Skeletal muscle tissue (tissue), 4 donors: ENCODE data around the gene ORM2. TPM values are rescaled to one million over a fixed set of nuclear protein-coding genes. Genes with fewer than 3 reads are reported as not detected.

ENCODE experiments used
- H3K27ac ChIP-seq: one replicate; pipeline ENCODE4 v1.7.0; 2013; ENCODE audit warnings: mild to moderate bottlenecking, low read depth, low read length, inconsistent platforms
- H3K27me3 ChIP-seq, 3 donors: one replicate each; pipeline ENCODE4 v1.7.0; 2013; ENCODE audit warnings: low read length in 3 of 3; ENCODE audit not compliant: control insufficient read depth in 3 of 3, insufficient read depth in 3 of 3
- H3K36me3 ChIP-seq, 3 donors: one replicate each; pipeline ENCODE4 v1.7.0; 2013; ENCODE audit warnings: low read length in 3 of 3; ENCODE audit not compliant: control insufficient read depth in 3 of 3, insufficient read depth in 3 of 3
- H3K4me1 ChIP-seq, 3 donors: one replicate each; pipeline ENCODE4 v1.7.0; 2013; ENCODE audit warnings: low read length in 3 of 3, mild to moderate bottlenecking in 3 of 3; ENCODE audit not compliant: control insufficient read depth in 3 of 3, insufficient read depth in 3 of 3
- H3K4me3 ChIP-seq, 3 donors: one replicate each; pipeline ENCODE4 v1.7.0; 2013; ENCODE audit warnings: low read length in 3 of 3
- H3K9ac ChIP-seq, 3 donors: one replicate each; pipeline ENCODE4 v1.7.0; 2013; ENCODE audit warnings: low read length in 3 of 3, mild to moderate bottlenecking in 3 of 3, moderate library complexity in 2 of 3, low read depth in 1 of 3
- H3K9me3 ChIP-seq, 3 donors: one replicate each; pipeline ENCODE4 v1.7.0; 2013; ENCODE audit warnings: low read length in 3 of 3; ENCODE audit not compliant: control insufficient read depth in 3 of 3
- total RNA-seq: library from RNA; depleted of rRNA; stranded (reverse); fragments of >200 nt; gene quantifications from one replicate; pipeline ENCODE4 v1.2.3, GENCODE V29; 2014
- donor health status: Osteomylitis.

The ORM2 gene
- total RNA-seq, 1 donor from 2014 or later, result not detected

DNA sequence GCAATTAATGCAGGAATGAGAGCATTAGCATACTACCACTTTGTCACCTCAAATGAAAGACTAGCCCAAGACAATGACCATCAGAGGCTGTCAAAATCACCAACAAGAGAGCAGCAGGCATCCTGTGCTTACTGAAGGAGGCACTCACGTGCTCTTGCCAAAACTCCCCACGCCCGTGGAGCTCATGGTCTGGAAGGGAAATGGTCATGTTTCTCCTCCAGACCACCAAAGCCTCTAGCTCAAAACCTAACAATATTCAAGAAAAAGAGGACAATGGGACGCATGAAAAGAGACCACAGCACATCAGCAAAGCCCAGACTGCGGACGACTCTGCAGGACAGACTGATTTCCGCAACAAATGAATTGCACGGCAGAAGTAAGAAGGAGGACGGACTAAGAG, 45.3 kb downstream of the ORM2 start:
- Histone ChIP-seq H3K27ac (no peak overlapping the region), H3K9ac (no peak overlapping the region), H3K4me1 (peaks cover 4 to 7% (median 7%) of the 10 kb centered on the region in 3 donors), H3K9me3 (no peaks in the 10 kb centered on the region), H3K4me3 (no peak overlapping the region), H3K27me3 (no peaks in the 10 kb centered on the region), H3K36me3 (peaks cover 0 to 19% (median 13%) of the 10 kb centered on the region in 3 donors)

DNA sequence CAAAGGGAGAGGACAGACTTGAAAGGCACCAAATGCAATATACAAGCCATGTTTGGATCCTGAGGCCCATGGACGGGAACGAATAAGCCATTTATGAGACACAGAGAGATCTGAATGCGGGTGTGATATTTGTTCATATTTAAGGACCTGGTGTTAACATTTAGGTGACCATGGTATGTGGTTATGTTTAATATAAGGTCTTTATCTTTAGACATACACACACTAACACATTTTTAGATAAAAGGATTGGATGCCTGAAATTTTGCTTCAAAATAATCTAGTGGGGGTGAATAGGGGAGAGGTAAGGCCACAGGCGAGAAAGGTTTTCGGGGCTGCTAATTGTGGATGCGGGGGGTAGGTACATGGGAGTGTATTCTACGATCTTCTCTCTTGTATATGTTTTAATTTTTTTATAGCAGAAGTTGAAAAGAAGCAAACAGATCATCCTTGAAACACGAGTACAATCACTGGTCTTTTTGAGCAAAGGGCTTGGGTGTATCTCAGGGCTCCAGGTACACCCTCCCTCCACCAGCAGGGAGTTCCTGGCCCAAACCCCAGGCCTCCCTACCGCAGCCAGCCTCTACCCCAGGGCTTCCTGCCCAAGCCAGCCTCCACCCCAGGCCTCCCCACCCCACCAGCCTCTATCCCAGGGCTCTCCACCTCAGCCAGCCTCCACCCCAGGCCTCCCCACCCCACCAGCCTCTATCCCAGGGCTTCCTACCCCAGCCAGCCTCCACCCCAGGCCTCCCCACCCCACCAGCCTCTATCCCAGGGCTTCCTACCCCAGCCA, 45.9 kb downstream of the ORM2 start:
- Histone ChIP-seq H3K4me1 (peaks cover 4 to 7% (median 7%) of the 10 kb centered on the region in 3 donors), H3K9ac (no peak overlapping the region), H3K4me3 (no peak overlapping the region), H3K27ac (no peak overlapping the region), H3K36me3 (peaks cover 0 to 19% (median 13%) of the 10 kb centered on the region in 3 donors), H3K27me3 (no peaks in the 10 kb centered on the region), H3K9me3 (no peaks in the 10 kb centered on the region)

DNA sequence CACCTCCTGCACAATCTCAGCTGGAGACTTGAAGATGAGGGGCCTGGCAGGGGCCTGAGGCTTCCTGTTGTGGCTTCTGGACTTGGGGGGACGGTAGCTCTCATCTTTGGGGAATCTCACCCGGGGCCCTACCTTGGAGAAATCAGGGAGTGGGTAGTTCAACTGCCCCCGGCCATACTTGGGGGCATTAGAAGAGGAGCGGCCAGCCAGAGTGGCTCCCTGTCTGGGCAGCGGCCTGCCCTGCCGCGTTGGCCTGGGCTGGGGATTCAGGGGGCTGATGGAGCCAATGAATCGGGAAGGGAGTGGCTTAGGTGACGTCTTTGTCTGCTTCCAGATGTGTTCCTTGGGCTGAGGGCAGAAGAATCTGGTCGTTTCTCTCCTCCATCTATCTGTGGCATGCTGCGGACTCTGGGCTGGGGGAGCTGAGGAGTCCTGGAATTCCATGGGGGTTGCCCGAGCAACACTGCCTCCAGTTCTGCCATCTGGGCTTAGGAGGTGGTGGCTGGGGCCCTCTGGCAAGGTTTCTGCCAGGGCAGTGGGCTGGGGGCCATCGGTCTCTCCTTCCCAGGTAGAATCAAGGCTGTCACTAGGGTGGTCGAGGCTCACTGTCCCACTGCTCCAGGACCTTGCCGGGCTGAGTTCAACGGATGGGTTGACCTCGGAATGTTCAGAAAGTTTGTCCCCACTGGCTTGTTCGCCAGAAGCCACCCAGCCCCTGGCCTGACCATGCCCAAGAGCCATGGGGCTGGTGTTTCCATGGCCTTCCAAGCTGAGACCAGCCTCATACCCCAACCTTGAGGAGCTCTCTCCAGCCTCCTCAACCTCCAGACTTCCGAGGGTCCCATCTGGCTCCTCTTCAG, 47.1 kb downstream of the ORM2 start:
- Histone ChIP-seq H3K27me3 (no peaks in the 10 kb centered on the region), H3K9ac (no peak overlapping the region), H3K4me3 (no peak overlapping the region), H3K9me3 (no peaks in the 10 kb centered on the region), H3K27ac (no peak overlapping the region), H3K36me3 (peaks cover 0 to 21% (median 10%) of the 10 kb centered on the region in 3 donors), H3K4me1 (peaks cover 4 to 7% (median 7%) of the 10 kb centered on the region in 3 donors)

DNA sequence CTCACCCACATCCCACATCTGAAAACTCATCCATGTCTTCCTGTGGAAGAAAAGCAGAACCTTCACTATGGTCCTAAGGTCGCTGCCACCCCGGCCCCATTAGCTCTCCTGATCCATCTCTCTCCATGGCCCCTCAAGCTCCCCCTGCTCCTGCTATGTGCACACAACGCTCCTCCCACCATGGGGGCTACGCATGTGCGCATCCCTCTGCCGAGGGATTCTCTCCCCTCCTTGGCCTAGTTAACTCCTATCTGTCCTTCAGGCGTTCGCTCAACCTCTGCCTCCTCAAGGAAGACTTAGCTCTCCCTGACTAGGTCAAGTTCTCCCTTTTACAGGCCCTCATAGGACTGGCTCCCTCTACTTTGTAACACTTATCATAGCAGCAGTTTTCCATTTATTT, 48.3 kb downstream of the ORM2 start:
- Histone ChIP-seq H3K27ac (no peak overlapping the region), H3K4me1 (peaks cover 4 to 10% (median 5%) of the 10 kb centered on the region in 3 donors), H3K4me3 (no peak overlapping the region), H3K9ac (no peak overlapping the region), H3K27me3 (no peaks in the 10 kb centered on the region), H3K36me3 (peaks cover 0 to 21% (median 10%) of the 10 kb centered on the region in 3 donors), H3K9me3 (no peaks in the 10 kb centered on the region)

DNA sequence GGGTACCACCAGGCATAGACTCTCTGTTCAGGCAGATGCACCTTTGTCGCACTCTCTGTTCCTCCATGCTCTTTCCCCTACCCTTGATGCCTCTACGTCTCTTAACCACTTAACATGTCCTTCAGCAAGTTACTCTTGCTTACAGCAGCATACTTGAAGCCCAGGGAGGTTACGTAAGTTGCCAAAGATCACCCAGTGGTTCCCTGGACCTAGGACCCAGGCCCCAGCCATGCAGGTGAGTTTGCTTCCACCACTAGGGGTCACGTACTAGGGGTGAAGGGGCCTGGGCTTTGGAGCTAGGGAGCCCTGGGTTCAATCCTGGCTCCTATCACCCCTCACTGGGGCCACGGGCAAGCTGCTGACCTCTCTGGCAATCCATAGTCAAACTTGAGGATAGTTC, 49.2 kb downstream of the ORM2 start:
- H3K36me3 ChIP-seq, result peaks cover 0 to 17% (median 10%) of the 10 kb centered on the region in 3 donors
- H3K4me3 ChIP-seq, result no peak overlapping the region
- no peak overlapping the region for H3K9ac ChIP-seq
- H3K27ac ChIP-seq, result no peak overlapping the region
- H3K4me1 ChIP-seq, result peaks cover 12 to 18% (median 14%) of the 10 kb centered on the region in 3 donors
- no peaks in the 10 kb centered on the region for H3K9me3 ChIP-seq
- no peaks in the 10 kb centered on the region for H3K27me3 ChIP-seq

Other genes starting within 250 kb of the ORM2 start
- gene KIF12, start 230.6 kb upstream of the ORM2 start, total RNA-seq, result not detected
- 8.9 TPM for gene COL27A1, start 174.3 kb upstream of the ORM2 start, total RNA-seq
- gene ORM1, start 6.8 kb upstream of the ORM2 start, total RNA-seq, result 1.6 TPM
- 6.3 TPM for gene AKNA, start 58.1 kb downstream of the ORM2 start, total RNA-seq
- gene WHRN, start 175.6 kb downstream of the ORM2 start, total RNA-seq, result 0.52 TPM